Activated CD8-positive, alpha-beta memory T cell treated with anti-CD3 and anti-CD28 coated beads, Interleukin-2, amount 50 U/mL, for 48 hours (primary cell): Measurements from ENCODE around the gene TLE5.
A peak's percentile ranks its signal among the peaks of the same experiment; 100 is the strongest.
"Not testable (repeated sequence)": the region's sequence is repeated elsewhere in the genome, so short reads cannot be mapped to it uniquely, and the experiment has no call there.

Experiments
- DNase-seq: peaks from one replicate; pipeline ENCODE4 v3.0.0-alpha.2; 2020

Gene TLE5

DNA sequence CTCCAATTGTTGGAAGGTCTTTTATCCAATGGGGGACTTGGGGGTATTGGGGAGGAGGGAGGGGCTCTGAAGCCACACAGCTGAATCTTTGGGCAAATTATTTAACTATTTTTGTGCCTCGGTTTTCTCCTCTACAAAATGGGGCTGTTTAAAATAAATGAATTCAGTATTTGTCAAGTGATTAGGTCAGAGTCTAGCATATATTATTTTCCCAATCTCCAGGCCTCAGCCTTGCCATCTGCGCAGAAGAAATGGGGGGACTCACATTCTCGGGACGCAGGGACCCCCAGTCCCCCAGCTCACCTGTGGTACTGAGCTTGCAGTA is 1.5 kb downstream of the TLE5 start:
- no peak for DNase-seq

DNA sequence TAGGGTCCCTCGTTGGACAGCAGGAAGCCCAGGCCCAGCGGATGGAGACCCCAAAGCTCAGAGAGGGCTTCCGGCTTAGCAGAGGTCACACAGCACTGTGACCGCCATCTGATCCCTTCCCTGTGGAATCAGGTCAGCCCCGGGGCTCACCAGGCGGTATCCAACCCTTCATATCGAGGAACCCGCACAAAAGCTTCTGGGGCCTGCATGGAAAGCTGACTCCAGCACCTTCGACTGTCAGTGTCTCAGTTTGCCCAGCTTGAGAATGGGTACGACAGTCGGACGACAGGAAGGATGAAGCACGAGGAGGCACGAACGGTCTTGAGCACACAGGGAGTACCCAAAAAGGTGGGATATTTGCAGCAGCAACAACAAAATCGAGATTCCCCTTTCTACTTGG is 2.6 kb downstream of the TLE5 start:
- no peak for DNase-seq

DNA sequence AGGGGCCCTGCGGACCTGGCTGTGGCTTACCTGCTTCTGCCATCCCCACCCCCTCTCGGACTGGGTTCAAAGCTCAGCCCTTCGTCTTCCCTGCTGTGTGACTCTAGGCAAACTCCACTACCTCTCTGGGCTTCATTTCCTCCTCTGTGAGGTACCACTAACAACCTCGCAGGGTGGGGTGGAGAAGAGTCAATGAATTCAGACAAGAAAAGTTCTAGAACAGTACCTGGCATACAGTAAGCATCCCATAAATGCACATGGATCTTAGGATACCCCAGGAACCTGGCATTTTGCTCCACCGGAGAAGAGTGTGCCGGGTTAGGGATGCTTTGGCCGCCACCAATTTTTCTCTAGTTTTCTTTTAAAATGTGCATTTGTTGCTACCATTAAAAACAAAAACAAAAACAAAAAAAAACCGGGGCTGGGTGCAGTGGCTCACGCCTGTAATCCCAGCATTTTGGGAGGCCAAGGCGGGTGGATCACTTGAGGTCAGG is 3.4 kb downstream of the TLE5 start:
- DNase-seq: no peak

DNA sequence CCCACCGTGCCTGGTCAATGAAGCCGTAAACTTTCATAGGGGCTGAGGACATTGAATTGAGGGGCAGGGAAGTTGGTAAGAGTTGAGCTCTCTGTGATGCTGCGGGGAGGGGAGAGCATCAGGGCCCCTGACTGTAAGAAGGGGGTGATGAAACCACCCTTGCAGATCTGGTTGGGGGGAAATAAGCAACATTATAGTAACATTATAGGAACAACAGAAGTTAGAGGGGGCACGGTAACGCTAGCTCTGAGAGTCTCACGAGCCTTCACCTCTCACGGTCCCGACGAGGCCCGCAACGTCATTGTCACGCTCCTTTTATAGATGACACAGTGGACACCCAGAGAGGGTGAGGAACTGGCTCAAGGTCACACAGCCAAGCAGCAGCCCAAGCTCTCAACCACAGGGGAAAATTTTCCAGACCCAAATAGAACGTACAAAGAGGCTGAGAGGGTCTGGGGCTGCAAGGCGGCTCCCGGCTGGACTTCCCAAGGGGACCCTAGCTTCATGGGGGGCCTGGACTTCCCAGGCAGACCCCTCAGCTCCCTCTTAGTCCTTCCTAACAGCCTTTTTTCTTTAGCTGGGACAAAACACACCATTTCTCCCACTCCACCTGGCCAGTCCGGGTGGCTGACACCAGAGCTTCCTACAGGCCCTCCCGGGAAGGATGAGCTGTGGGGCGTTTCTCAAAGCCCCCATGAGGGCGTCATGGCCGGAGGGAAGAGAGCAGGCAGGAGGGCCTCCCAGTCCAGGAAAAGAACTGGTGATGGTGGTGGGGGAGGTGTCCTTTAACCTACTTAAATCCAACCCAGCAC is 4.1 kb downstream of the TLE5 start:
- no peak for DNase-seq

DNA sequence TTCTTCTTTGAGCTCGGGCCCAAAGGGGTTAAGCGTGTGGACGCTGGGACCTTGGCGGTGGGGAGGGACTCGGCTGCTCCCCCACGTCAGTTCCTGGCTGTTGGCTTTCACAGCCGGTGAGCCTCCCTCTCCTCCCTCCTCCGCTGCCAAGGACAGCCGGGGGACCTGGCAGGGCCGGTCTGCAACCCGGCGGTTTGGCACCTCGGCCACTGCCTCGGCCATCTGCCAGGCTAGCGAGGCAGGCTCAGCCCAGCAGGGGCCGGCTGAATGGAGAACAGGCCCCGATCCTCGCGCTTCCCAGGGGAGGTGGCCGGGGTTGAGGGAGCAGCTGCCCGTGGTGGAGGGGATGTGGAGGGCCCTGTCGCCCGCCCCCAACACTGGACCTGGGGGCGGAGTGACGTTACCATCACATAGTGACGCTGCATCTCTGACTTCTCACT is 5.0 kb downstream of the TLE5 start:
- DNase-seq: no peak

DNA sequence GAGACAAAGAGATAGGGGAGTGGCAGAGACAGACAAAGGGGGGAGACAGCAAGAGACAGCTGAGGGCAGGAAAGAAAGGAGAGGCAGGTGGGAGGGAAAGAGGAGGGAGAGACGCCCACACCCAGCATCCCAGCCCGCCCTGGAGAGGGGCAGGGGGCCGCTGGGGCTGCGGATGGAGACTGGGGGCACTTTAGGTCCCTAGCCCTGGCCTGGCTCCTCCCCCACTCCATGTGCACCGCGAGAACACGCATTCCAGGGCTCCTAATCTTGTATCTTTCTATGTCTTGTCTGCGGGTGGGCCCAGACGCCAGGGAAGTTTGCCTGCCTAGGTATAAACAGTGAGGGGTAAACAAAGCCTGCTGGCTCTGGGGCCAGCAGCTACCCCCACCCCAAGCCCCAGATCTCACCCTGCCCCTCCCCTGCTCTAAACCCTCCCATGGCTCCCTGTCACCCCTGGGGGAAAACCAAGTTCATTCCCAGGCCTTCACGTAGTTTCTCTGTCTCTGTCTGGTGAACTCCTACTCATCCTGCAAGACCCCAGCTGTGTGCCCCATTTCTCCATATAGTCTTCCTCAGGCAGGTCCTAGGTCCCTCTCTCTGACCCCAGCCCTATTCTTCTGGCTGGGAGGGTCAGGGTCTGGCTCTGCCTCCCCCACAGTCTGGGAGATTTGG is 5.7 kb downstream of the TLE5 start:
- no peak for DNase-seq

DNA sequence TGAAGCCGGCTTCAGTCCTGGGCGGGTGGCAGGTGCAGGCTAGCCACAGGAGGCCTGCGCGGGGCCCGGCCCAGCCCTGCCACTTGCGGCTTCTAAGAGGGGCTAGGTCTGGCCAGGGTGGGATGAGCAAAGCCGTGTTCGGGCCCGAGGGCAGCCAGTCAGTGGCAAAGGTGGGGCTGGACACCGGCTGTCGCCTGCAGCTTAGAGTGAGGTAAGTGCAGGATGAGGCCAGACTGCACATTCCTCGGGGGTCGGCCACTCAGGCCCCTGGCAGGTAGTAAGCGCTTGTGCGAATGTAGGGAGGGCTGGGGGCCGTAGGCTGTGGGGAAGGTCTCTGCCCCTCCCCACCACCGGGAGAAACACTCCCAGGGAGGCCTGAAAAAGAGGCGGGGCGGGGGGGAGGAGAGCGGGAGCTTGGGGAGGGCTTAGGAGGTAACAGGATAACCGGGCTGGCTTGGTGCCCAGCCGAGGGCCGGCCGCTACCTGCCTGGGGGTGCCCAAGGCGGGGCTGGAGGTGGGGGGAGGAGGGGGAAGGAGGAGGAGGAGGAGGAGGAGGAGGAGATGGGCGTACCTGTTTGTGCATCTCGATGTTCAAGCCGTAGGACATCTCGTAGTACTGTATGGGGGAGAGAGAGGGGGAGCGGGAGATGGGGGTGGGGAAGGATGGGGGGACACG is 6.4 kb downstream of the TLE5 start:
- no peak for DNase-seq

DNA sequence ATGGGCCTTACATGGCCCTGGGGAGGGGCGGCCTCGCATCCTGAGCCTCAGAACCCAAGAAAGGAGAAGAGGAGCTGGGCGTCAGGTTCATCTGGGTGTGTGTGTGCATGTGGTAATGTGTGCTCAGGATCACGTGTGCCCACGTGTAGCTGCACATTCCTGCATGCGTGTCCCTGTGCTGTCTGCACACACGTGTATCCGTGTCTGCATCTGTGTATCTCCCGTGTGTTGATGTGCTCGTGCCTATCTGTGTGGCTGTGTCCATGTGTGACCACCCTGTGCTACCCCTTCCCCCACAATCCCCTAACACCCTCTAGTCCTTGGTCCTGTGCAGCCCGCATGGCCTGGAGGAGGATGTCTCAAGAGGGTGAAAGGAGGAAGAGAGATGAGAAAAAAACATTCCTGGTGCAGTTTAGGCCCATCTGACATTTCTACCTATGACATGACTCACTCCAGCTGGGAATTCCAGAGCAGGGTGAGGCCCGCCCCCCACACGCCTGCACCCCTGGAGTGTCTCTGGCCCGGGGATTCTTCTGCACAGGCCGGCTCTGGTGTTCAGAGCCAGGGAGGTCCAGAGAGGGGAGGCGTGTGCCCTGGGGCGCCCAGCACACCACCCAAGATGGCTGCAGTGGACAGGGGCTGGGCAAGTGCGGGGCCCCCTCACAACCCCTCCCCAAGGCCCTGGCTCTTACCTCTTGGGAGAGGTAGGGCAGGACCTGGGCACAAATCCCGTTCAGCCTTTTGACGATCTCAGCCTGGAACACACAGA is 7.1 kb downstream of the TLE5 start:
- DNase-seq: no peak

DNA sequence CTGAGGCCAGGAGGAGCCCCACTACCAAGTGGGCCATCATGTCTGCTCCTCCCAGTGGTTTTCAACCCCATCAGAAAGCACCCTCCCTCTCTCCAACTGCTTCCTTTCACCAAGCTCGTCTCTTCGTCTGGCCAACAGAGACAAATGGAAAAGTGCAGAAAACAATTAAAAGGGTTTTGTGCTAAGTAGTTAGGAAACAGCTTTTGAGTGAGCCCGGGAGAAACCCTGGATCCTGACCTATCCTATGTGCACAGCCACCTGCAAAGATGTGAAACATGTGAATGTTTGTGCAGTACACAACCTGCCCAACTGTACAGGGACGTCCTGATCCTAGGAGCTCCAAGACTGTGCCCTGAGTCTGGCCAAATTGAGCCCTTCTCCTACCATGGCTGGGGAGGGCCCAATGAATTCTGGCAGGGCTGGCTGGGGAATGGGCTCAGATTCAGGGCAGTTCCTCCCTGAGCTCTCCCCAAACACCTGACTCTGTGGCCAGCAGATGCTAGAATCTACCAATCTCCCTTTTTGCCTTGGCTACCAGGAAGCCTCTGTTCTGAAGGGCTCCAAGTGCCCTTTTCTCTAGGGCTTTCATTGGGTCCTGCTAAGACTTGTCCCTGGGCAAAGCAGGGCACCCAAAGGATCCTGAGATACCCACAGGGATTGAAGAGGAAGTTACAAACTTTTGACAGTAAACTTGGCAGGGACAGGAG is 7.9 kb downstream of the TLE5 start:
- DNase-seq: no peak

DNA sequence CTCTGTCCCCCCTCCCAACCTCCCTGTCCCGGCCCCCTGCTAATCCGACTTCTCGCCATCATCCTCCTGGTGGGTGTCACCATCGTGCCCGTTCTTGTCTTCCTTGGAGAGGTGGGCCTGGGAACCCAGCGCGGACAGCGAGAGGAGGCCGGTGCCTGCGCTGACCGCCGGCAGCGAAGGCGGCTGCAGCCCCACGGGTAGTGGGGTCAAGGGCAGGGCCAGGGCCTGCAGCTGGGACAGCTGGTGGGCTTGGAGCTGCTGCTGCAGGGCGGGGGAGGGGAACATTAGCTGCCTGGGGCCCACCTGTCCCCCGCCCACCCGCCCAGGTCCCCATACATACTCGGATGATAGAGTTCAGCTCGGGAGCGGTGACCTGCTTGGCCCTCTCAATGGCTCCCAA is 8.5 kb downstream of the TLE5 start:
- no peak for DNase-seq

DNA sequence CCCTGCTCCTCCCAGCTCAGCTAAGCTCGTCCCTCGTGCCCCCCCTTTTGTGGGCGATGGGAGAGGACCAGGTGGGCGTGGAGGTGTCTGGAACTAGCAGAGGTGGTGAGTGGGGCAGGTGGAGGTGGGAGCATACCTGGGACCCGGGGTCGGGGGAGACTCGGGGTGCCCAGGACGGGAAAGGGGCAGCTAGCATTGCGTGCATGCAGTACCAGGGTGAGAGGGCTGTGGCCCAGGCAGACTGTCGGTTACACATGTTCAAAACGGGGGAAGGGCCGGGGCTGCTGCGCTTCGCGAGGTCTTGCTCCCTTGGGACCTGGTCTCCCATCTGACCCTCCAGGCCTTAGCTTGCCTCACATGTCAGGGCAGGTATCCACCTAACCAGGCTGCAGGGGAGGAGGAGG is 9.1 kb downstream of the TLE5 start:
- no peak for DNase-seq

DNA sequence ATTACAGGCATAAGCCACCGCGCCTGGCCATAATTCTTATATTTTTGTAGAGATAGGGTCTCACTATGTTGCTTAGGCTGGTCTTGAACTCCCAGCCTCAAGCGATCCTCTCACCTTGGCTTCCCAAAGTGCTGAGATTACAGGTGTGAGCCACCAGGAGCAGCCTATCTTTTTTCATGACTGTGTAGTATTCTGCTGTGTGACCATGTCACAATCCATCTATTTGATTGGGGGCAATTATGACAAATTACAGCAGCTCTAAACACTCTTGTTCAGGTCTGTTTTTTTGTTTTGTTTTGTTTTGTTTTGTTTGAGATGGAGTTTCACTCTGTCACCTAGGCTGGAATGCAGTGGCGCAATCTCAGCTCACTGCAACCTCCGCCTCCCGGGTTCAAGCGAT is 12.3 kb downstream of the TLE5 start:
- not testable (repeated sequence) for DNase-seq

DNA sequence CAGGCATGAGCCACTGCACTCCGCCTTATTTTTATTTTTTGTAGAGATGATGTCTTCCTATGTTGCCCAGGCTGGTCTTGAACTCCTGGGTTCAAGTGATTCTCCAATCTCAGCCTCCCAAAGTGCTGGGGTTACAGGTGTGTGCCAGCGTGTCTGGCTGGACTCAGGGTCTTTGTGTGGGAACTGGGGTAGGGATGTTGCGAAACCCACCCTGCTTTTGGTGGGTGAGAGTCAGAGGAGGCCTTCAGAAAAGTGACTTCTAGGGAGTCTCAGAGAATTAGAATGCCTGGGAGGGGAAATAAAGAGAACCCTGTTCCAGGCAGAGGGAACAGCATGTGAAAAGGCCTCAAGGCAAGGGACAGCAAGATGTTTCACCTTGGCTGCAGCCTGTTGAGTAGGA is 13.2 kb downstream of the TLE5 start:
- no peak for DNase-seq

DNA sequence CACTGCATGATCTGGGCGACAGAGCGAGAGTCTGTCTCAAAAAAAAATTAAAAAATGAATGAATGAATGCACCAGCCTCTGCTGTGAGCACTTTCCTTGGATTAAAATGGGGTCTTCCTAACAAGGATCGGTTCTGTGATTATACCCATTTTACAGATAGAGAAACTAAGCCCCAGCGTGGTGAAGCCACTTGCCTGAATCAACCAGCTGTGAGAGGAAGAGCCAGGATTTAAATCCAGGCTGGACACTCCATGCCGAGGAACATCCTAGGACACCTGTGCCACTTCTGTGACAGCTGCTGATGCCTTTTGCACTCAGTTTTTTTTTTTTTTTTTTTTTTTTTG is 14.1 kb downstream of the TLE5 start:
- DNase-seq: no peak

DNA sequence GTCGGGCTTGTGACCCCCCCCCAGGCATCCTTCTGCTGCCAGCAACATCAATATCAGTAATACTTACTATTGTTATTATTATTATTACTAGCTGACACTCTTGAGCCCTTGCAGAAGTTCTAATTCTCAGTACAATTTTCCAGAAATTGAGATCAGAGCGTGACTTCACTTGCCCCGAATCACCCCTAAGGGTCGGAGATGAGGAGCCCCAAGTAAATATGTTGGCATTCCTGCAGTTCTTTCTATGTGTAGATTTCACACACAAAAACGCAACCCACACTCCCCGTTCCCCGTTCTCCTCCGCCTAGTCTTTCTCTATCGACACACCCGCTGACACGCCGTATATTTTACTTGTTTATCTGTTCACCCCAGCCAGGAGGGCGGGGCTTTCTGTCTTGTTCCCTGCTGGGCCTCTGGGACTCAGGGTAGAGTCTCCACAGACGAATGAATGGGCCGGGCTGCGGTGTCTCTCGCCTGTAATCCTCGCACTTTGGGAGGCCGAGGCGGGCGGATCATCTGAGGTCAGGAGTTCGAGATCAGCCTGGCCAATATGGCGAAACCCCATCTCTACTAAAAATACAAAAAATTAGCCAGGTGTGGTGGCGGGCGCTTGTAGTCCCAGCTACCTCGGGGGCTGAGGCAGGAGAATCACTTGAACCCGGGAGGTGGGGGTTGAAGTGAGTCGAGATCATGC is 14.7 kb downstream of the TLE5 start:
- DNase-seq: peak; percentile 73

DNA sequence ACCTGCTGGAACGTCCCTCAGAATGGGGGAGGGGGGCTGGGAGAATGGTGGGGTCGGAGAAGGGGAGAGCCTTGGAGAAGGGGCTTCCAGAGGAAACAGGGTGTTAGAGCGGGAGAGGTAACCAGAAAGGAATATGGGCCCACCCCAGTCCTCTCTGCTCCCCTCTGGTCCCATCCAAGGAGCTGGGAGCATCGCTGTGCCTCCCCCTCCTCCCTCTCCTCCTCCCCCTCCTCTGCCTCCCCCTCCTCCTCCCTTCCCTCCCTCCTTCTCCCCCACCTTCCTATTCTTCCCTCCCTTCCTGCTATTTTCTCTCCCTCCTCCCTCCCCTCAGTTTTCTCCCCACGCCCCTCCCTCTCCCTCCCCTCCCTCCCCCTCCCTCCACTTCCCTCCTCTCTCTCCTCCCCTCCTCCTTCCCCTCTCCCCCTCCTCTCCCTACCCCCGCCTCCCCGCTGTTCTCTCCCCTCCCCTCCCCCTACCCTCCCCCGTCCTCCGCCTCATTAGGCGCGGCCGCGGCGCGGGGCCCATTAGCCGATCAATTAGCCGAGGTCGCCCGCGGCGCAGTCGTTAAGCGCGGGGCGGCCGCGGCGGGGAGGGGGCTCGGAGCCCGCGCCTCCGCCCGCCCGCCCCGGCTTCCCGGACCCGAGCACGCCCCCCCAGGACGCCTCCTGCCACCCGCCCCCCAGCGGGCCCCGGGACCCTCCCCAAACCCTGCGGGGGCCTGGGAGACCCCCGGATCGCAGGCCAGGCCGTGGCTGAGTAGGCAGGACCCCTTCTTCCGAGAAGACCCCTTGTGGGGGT is 15.4 kb downstream of the TLE5 start:
- DNase-seq: no peak

DNA sequence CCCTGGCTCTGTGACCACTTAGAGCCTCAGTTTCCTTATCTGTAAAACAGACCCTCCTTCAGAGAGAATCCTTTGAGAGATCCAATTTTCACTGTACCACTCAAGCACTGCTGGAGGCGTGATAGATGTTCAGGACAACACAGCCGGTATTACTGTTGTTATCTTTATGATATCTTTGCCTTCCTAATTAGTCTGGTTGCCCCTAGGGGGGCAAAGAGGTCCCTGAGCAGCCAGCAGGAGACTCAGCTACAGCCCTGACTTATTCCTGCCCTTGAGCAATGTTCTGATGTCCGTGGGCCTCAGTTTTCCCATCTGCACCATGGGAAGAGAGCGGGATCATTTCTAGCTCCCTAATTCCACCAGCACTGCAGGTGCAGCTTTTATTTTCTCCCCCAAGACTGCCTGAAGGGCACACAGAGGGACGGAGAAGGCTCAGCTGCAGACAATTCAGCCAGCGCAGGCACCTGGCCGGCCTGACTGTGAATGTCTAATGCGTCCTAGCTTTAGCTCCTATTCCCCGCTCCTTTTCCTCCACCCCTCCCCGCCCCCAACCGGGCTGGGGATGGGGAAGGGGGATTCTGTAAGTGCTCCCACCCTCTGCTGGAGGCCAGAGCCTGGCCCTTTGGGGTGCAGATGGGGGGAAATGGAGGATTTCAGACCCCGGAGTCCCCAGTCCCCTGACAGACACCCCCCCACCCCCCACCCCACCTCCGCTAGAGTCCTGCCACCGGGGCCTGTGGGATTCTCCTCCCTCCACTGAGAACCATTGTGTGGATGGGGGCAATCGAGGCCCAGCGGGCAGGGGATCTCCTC is 16.2 kb downstream of the TLE5 start:
- no peak for DNase-seq

DNA sequence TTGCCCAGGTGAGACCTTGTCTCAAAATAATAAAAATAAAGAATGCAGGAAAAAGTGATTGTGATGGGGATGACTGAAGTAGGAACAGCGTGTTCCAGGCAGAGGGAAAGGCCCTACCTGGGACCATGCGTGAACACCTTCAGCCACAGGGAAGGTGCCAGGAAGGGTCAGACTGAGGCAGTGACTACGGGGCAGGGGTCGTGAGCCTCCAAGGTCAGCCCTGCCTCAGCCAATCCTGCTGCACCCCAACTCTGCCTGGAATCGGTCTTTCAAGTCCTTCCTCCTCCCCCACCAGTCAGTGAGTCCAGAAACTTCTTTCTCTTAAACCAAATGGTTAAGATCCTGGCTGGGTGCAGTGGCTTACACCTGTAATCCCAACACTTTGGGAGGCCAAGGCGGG is 17.1 kb downstream of the TLE5 start:
- no peak for DNase-seq

DNA sequence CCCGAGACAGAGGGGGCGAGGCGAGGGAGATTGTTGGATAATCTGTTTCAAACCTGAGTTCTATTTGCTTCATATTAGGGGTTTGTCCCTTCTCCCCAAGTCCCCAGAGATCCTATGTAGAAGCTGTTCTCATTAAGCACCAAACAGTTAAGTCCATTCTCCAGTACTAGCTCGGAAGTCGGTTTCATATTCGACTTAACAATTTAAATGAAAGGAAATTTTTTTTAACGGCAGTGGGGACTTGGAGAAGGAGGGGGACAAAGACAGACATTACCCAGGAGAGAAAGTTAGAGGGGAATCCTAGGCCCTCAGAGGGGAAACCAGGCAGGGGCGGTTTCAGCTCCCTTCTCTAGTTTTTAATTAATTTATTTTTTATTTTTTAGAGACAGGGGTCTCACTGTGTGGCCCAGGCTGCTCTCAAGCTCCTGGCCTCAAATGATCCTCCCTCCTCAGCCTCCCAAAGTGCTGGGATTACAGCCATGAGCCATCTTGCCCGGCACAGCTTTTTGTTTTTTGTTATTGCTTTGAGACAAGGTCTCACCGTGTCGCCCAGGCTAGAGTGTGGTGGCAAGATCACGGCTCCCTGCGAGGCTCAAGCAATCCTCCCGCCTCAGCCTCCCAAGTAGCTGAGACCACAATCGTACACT is 19.6 kb downstream of the TLE5 start:
- DNase-seq: no peak
